ENCODE data around the gene WDR7.
A peak's percentile ranks its signal among the peaks of the same experiment; 100 is the strongest.

The WDR7 gene

GRCh38 chr18:56889621-56890020 lies 238.5 kb downstream of the WDR7 start:
- DNase-seq (ENCODE audit: low spot score) = peak; percentile 43

GRCh38 chr18:56890632-56891031 lies 239.5 kb downstream of the WDR7 start:
- DNase-seq (ENCODE audit: low spot score) = peak; percentile 95

- DNase-seq (ENCODE audit: low spot score) = no peak
Measured at GRCh38 chr18:56891116-56891515, 240.0 kb downstream of the WDR7 start.

- DNase-seq (ENCODE audit: low spot score) = no peak
Measured at GRCh38 chr18:56891870-56892269, 240.7 kb downstream of the WDR7 start.

GRCh38 chr18:56897122-56897521 lies 246.0 kb downstream of the WDR7 start:
- DNase-seq (ENCODE audit: low spot score) = no peak

GRCh38 chr18:56899660-56900059 lies 248.5 kb downstream of the WDR7 start:
- DNase-seq (ENCODE audit: low spot score) = no peak

- peak; percentile 5 for DNase-seq (ENCODE audit: low spot score)
Measured at GRCh38 chr18:56900195-56901094, 249.3 kb downstream of the WDR7 start.

GRCh38 chr18:56901919-56902318 lies 250.8 kb downstream of the WDR7 start:
- no peak for DNase-seq (ENCODE audit: low spot score)

- peak; percentile 80 for DNase-seq (ENCODE audit: low spot score)
Measured at GRCh38 chr18:56902653-56903052, 251.5 kb downstream of the WDR7 start.

- no peak for DNase-seq (ENCODE audit: low spot score)
Measured at GRCh38 chr18:56903686-56904085, 252.5 kb downstream of the WDR7 start.

GRCh38 chr18:56907771-56908170 lies 256.6 kb downstream of the WDR7 start:
- DNase-seq (ENCODE audit: low spot score) = no peak

GRCh38 chr18:56910237-56910636 lies 259.1 kb downstream of the WDR7 start:
- no peak for DNase-seq (ENCODE audit: low spot score)

- no peak for DNase-seq (ENCODE audit: low spot score)
Measured at GRCh38 chr18:56910967-56911366, 259.8 kb downstream of the WDR7 start.

- no peak for DNase-seq (ENCODE audit: low spot score)
Measured at GRCh38 chr18:56913941-56914340, 262.8 kb downstream of the WDR7 start.

GRCh38 chr18:56919190-56919589 lies 268.0 kb downstream of the WDR7 start:
- no peak for DNase-seq (ENCODE audit: low spot score)

GRCh38 chr18:56921896-56922480 lies 270.8 kb downstream of the WDR7 start:
- no peak for DNase-seq (ENCODE audit: low spot score)

- no peak for DNase-seq (ENCODE audit: low spot score)
Measured at GRCh38 chr18:56926734-56927133, 275.6 kb downstream of the WDR7 start.

- no peak for DNase-seq (ENCODE audit: low spot score)
Measured at GRCh38 chr18:56927786-56928185, 276.6 kb downstream of the WDR7 start.

- DNase-seq (ENCODE audit: low spot score) = no peak
Measured at GRCh38 chr18:56929886-56930285, 278.7 kb downstream of the WDR7 start.

- peak; percentile 42 for DNase-seq (ENCODE audit: low spot score)
Measured at GRCh38 chr18:56933472-56933871, 282.3 kb downstream of the WDR7 start.

- DNase-seq (ENCODE audit: low spot score) = no peak
Measured at GRCh38 chr18:56934131-56934530, 283.0 kb downstream of the WDR7 start.

GRCh38 chr18:56934906-56935305 lies 283.7 kb downstream of the WDR7 start:
- DNase-seq (ENCODE audit: low spot score) = no peak

- DNase-seq (ENCODE audit: low spot score) = no peak
Measured at GRCh38 chr18:56935434-56936040, 284.4 kb downstream of the WDR7 start.

All from kidney tubule cell (primary cell).